H1 (cell line): ENCODE results near the gene ZNF100. TPM values are rescaled to one million over a fixed set of nuclear protein-coding genes. Genes with fewer than 3 reads are reported as not detected.

Experiments
- CTCF ChIA-PET: fragments of 300-600 bp; sonication (Branson Sonifier 250); formaldehyde crosslinking; loops from one replicate; lab custom pipeline; 2021; ENCODE audit not compliant: partially characterized antibody; lab: Charles Lee
- POLR2A ChIA-PET: fragments of 300-600 bp; sonication (Branson Sonifier 250); formaldehyde crosslinking; loops from one replicate; lab custom pipeline; 2021; ENCODE audit warnings: inconsistent platforms; ENCODE audit not compliant: partially characterized antibody; lab: Charles Lee
- DNase-seq, 2 experiments: peaks; one replicate each; pipeline versions ENCODE4 v3.0.0 to v3.0.0-alpha.2; 2010 to 2022; ENCODE audit warnings: low spot score in 2 of 2, low read depth in 1 of 2, mixed read lengths in 1 of 2
- FAIRE-seq: peaks from 2 replicates; lab custom pipeline; 2011; peaks lifted over from hg19 to GRCh38; lab: Jason Lieb, UNC
- H2AFZ ChIP-seq: 2 replicates; pipeline ENCODE4 v1.8.1; 2012; ENCODE audit warnings: low read length, inconsistent platforms
- H2AK5ac ChIP-seq: 2 replicates; pipeline ENCODE4 v1.6.1; 2013; ENCODE audit warnings: low read depth, low read length
- H2BK120ac ChIP-seq: replicated peaks from 2 replicates; pipeline ENCODE3; 2013; ENCODE audit warnings: low read depth, low read length, inconsistent platforms
- H2BK12ac ChIP-seq: 2 replicates; pipeline ENCODE4 v1.6.1; 2013; ENCODE audit warnings: low read depth, low read length
- H2BK15ac ChIP-seq: 2 replicates; pipeline ENCODE4 v1.6.1; 2013; ENCODE audit warnings: low read length
- H2BK20ac ChIP-seq: 2 replicates; pipeline ENCODE4 v1.6.1; 2013; ENCODE audit warnings: low read length
- H2BK5ac ChIP-seq: 2 replicates; pipeline ENCODE4 v1.6.1; 2013; ENCODE audit warnings: low read depth, low read length
- H3K14ac ChIP-seq: 2 replicates; pipeline ENCODE4 v1.6.1; 2013; ENCODE audit warnings: inconsistent platforms; ENCODE audit not compliant: insufficient read length
- H3K18ac ChIP-seq: 2 replicates; pipeline ENCODE4 v1.6.1; 2013; ENCODE audit warnings: low read length; ENCODE audit errors: extremely low read depth
- H3K23ac ChIP-seq: 2 replicates; pipeline ENCODE4 v1.6.1; 2013; ENCODE audit warnings: inconsistent platforms; ENCODE audit not compliant: insufficient read length
- H3K23me2 ChIP-seq: 2 replicates; pipeline ENCODE4 v1.6.1; 2013; ENCODE audit warnings: low read depth, low read length
- H3K27ac ChIP-seq: 2 replicates; pipeline ENCODE4 v1.6.1; 2011; ENCODE audit warnings: low read depth, low read length, inconsistent platforms
- H3K27me3 ChIP-seq, 4 experiments: replicated peaks in 1 of 4; 1 replicate in 1 of 4; 2 replicates in 3 of 4; pipeline versions ENCODE4 v1.6.1 to v1.8.1; 2011 to 2013; ENCODE audit warnings: low read length in 3 of 4, mild to moderate bottlenecking in 3 of 4, inconsistent platforms in 2 of 4, mixed read lengths in 2 of 4, moderate library complexity in 1 of 4; ENCODE audit not compliant: control insufficient read depth in 3 of 4, insufficient read depth in 3 of 4; ENCODE audit errors: extremely low read depth in 1 of 4
- H3K36me3 ChIP-seq, 4 experiments: 2 replicates each; pipeline versions ENCODE4 v1.6.1 to v1.8.1; 2011 to 2013; ENCODE audit warnings: mild to moderate bottlenecking in 4 of 4, low read length in 3 of 4, moderate library complexity in 2 of 4, control low read depth in 1 of 4, inconsistent platforms in 1 of 4; ENCODE audit not compliant: insufficient read depth in 4 of 4, control insufficient read depth in 2 of 4
- H3K4ac ChIP-seq: replicated peaks from 2 replicates; pipeline ENCODE3; 2013; ENCODE audit warnings: low read length, low read depth, mixed read lengths, inconsistent platforms; ENCODE audit not compliant: insufficient read length
- H3K4me1 ChIP-seq, 4 experiments: replicated peaks in 1 of 4; 1 replicate in 1 of 4; 2 replicates in 3 of 4; pipeline versions ENCODE4 v1.6.1 to v1.8.1; 2011 to 2013; ENCODE audit warnings: low read length in 3 of 4, inconsistent platforms in 2 of 4, mixed read lengths in 1 of 4; ENCODE audit not compliant: insufficient read depth in 4 of 4, control insufficient read depth in 3 of 4
- H3K4me2 ChIP-seq, 2 experiments: 2 replicates each; pipeline versions ENCODE4 v1.6.1 to v1.8.1; 2011 to 2013; ENCODE audit warnings: low read depth in 2 of 2, low read length in 2 of 2, control low read depth in 1 of 2, inconsistent platforms in 1 of 2, mild to moderate bottlenecking in 1 of 2; ENCODE audit not compliant: insufficient read depth in 1 of 2
- H3K4me3 ChIP-seq, 4 experiments: fragments of 200-600, 300-600 bp in 1 of 4; sonication (generic), shearing (Covaris generic), sonication (Bioruptor Twin) in 1 of 4; 2 replicates each; pipeline versions ENCODE4 v1.5.1 to v1.8.1; 2011 to 2016; ENCODE audit warnings: low read length in 4 of 4, low read depth in 3 of 4, control low read depth in 2 of 4, inconsistent platforms in 2 of 4, mild to moderate bottlenecking in 2 of 4, mixed read lengths in 1 of 4, moderate library complexity in 1 of 4; ENCODE audit not compliant: insufficient read depth in 2 of 4; ENCODE audit errors: extremely low read depth in 1 of 4
- H3K56ac ChIP-seq: replicated peaks from 2 replicates; pipeline ENCODE3; 2013; ENCODE audit warnings: low read depth, mild to moderate bottlenecking, mixed read lengths, low read length, inconsistent platforms; ENCODE audit not compliant: insufficient read length
- H3K79me1 ChIP-seq: 2 replicates; pipeline ENCODE4 v1.6.1; 2013; ENCODE audit warnings: low read depth, low read length, control low read depth
- H3K79me2 ChIP-seq, 2 experiments: 2 replicates each; pipeline versions ENCODE4 v1.6.1 to v1.8.1; 2012 to 2013; ENCODE audit warnings: low read length in 2 of 2, mild to moderate bottlenecking in 2 of 2, inconsistent platforms in 1 of 2; ENCODE audit not compliant: insufficient read depth in 2 of 2, control insufficient read depth in 1 of 2
- H3K9ac ChIP-seq, 4 experiments: replicated peaks in 1 of 4; 1 replicate in 1 of 4; 2 replicates in 3 of 4; pipeline versions ENCODE4 v1.6.1 to v1.8.1; 2011 to 2013; ENCODE audit warnings: low read depth in 3 of 4, low read length in 3 of 4, control low read depth in 2 of 4, mild to moderate bottlenecking in 2 of 4, moderate library complexity in 2 of 4, inconsistent platforms in 1 of 4; ENCODE audit errors: extremely low read depth in 1 of 4
- H3K9me3 ChIP-seq, 2 experiments: 2 replicates each; pipeline versions ENCODE4 v1.6.1 to v1.8.1; 2012 to 2013; ENCODE audit warnings: mild to moderate bottlenecking in 2 of 2, moderate library complexity in 2 of 2, control low read depth in 1 of 2, inconsistent platforms in 1 of 2, low read depth in 1 of 2, low read length in 1 of 2, mixed read lengths in 1 of 2; ENCODE audit not compliant: insufficient read depth in 2 of 2
- H4K20me1 ChIP-seq, 2 experiments: replicated peaks in 1 of 2; 2 replicates each; pipeline versions ENCODE3 to v1.8.1; 2011 to 2013; ENCODE audit warnings: inconsistent platforms in 2 of 2, low read length in 2 of 2, mild to moderate bottlenecking in 1 of 2; ENCODE audit not compliant: insufficient read depth in 2 of 2, control insufficient read depth in 1 of 2
- H4K5ac ChIP-seq: 2 replicates; pipeline ENCODE4 v1.6.1; 2013; ENCODE audit warnings: low read length, low read depth, mixed read lengths, inconsistent platforms; ENCODE audit not compliant: insufficient read length
- H4K8ac ChIP-seq: 2 replicates; pipeline ENCODE4 v1.8.0; 2013; ENCODE audit warnings: mild to moderate bottlenecking, moderate library complexity, low read length, inconsistent platforms; ENCODE audit not compliant: insufficient read depth; ENCODE audit errors: extremely low read depth
- H4K91ac ChIP-seq: replicated peaks from 2 replicates; pipeline ENCODE3; 2013; ENCODE audit warnings: low read length, mixed read lengths, inconsistent platforms; ENCODE audit not compliant: insufficient read length
- BCL11A ChIP-seq, 2 experiments: IDR thresholded peaks; one replicate each; pipeline ENCODE4 v1.6.1; 2011; ENCODE audit warnings: low read depth in 2 of 2, low read length in 2 of 2, mild to moderate bottlenecking in 2 of 2
- BRCA1 ChIP-seq: IDR thresholded peaks from 2 replicates; pipeline ENCODE4 v1.6.1; 2012; ENCODE audit warnings: low read depth, low read length, improper control_type of control experiment
- CTBP2 ChIP-seq: IDR thresholded peaks from 2 replicates; pipeline ENCODE4 v1.7.0; 2011; ENCODE audit warnings: borderline replicate concordance, mild to moderate bottlenecking, moderate library complexity, mixed read lengths, low read length; ENCODE audit not compliant: insufficient read depth, insufficient read length
- HDAC6 ChIP-seq: IDR thresholded peaks from one replicate; pipeline ENCODE4 v1.7.1; 2012; ENCODE audit warnings: low read depth, mild to moderate bottlenecking, inconsistent platforms, low read length, moderate library complexity
- JUN ChIP-seq: IDR thresholded peaks from 2 replicates; pipeline ENCODE4 v1.6.1; 2011; ENCODE audit warnings: low read depth, mild to moderate bottlenecking, improper control_type of control experiment, low read length
- JUND ChIP-seq: IDR thresholded peaks from 2 replicates; pipeline ENCODE4 v1.6.1; 2011; ENCODE audit warnings: mild to moderate bottlenecking, improper control_type of control experiment, low read length
- SIN3A ChIP-seq, 2 experiments: IDR thresholded peaks in 1 of 2; conservative IDR thresholded peaks in 1 of 2; 2 replicates each; pipeline ENCODE4 v1.6.1; 2011 to 2012; ENCODE audit warnings: low read length in 2 of 2, improper control_type of control experiment in 1 of 2, low read depth in 1 of 2, mild to moderate bottlenecking in 1 of 2
- SP4 ChIP-seq: IDR thresholded peaks from 2 replicates; pipeline ENCODE4 v1.6.1; 2012; ENCODE audit warnings: low read length, inconsistent platforms
- TBP ChIP-seq: IDR thresholded peaks from 2 replicates; pipeline ENCODE4 v1.6.1; 2011; ENCODE audit warnings: low read depth, low read length, improper control_type of control experiment
- TCF12 ChIP-seq: IDR thresholded peaks from 2 replicates; pipeline ENCODE4 v1.6.1; 2011; ENCODE audit warnings: low read depth, mild to moderate bottlenecking, low read length
- WGBS, 2 experiments: shearing (Covaris generic) in 1 of 2; methylation state at CpG; one replicate each; pipeline versions ENCODE4 v1.1.6 to v1.1.7; 2013 to 2015; ENCODE audit warnings: low lambda C conversion rate in 2 of 2, mixed read lengths in 2 of 2, inconsistent platforms in 1 of 2, low coverage in 1 of 2, missing lambda C conversion rate in 1 of 2; ENCODE audit not compliant: insufficient replicate concordance in 2 of 2, insufficient coverage in 1 of 2, insufficient read length in 1 of 2; ENCODE audit errors: extremely low coverage in 1 of 2, missing lambda C conversion rate in 1 of 2; 5-methylcytosine and 5-hydroxymethylcytosine counted together
- polyA plus RNA-seq, 7 experiments: library from polyadenylated mRNA; depleted of rRNA in 3 of 7; stranded (reverse) in 5 of 7; unstranded in 2 of 7; fragments of >200 nt in 5 of 7; fragments of 200-250 nt in 2 of 7; gene quantifications; 1 replicate in 5 of 7; 2 replicates in 1 of 7; 4 replicates in 1 of 7; pipeline versions ENCODE4 v1.2.1 to v1.2.3, GENCODE V29; 2011 to 2013; ENCODE audit warnings: missing spikeins in 2 of 7, mixed read lengths in 2 of 7
- total RNA-seq: library from RNA; stranded (reverse); fragmentation: NEBNext Ultra II Directional; extraction: Animal tissue kit (Norgen Biotek cat#: 25700); gene quantifications from 2 replicates; pipeline ENCODE4 v1.2.1, GENCODE V29; 2021
- TF ChIP-seq, protein P1 (sequence below): IDR thresholded peaks from 2 replicates; pipeline ENCODE4 v1.6.1; 2012; ENCODE audit warnings: low read length, inconsistent platforms

ZNF100 gene
- total and polyA plus RNA-seq, 2 of the 8 experiments (the other 6 are each of a cell fraction or from before 2014, with no cell fraction given): 4.9 to 30.8 TPM

DNA sequence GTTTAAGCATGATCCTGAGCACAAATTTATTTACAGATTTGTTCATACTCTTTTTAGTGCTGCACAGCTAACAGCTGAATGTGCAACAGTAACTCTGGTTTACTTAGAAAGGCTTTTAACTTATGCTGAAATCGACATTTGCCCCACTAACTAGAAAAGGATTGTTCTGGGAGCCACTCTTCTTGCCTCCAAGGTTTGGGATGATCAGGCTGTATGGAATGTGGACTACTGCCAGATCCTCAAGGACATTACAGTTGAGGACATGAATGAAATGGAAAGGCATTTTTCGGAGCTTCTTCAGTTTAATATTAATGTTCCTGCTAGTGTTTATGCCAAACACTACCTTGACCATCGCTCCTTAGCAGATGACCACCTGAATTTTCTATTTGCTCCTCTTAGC is 16.0 kb downstream of the ZNF100 start:
- Histone ChIP-seq H2BK15ac (no peak overlapping the region), H3K23ac (no peak overlapping the region), H3K4me3 (no peak overlapping the region), H4K20me1 (peaks cover 0 to 4% of the 10 kb centered on the region in 2 experiments), H2BK5ac (no peak overlapping the region), H3K9ac (no peak overlapping the region), H2AFZ (no peak overlapping the region), H3K14ac (no peak overlapping the region), H2BK12ac (no peak overlapping the region), H3K4me2 (no peak overlapping the region), H3K9me3 (no peaks in the 10 kb centered on the region), H3K56ac (no peak overlapping the region), H2AK5ac (no peak overlapping the region), H2BK120ac (no peak overlapping the region), H3K23me2 (no peaks in the 10 kb centered on the region), H3K27me3 (no peaks in the 10 kb centered on the region), H3K36me3 (peaks cover 4 to 35% (median 18%) of the 10 kb centered on the region in 4 experiments), H4K8ac (no peak overlapping the region), H3K27ac (no peak overlapping the region), H4K91ac (no peak overlapping the region), H4K5ac (no peak overlapping the region), H3K79me2 (peaks cover 7 to 94% of the 10 kb centered on the region in 2 experiments), H3K18ac (no peak overlapping the region), H3K79me1 (no peaks in the 10 kb centered on the region; the same call in 1 of the 2 replicates), H2BK20ac (no peak overlapping the region), H3K4ac (no peak overlapping the region), H3K4me1 (peaks cover 0 to 2% (median 0%) of the 10 kb centered on the region in 4 experiments; a peak in 1 of 7 replicates)
- WGBS, 2 experiments: 87% methylated on average over 3 of the region's 3 CpGs; no CpG with 5 or more reads in 1 of the 2 experiments
- ChIA-PET CTCF (no interaction called here), POLR2A (interaction anchor here (0.7 to 3.2 kb wide), 5 partner anchors 8 to 246 kb away, joined by 3 to 15 read pairs (median 3); partner anchors contain the start of genes ZNF100 and ZNF429)
- DNase-seq (no peak), FAIRE-seq (no peak)
- TF ChIP-seq HDAC6 (no peak), TCF12 (no peak), BRCA1 (no peak), JUN (no peak), BCL11A (IDR thresholded peaks at IDR 0.05; ENCODE audit: low read depth in 2 of 2, low read length in 2 of 2) (no peak), JUND (no peak), SIN3A (conservative IDR thresholded peaks at IDR 0.05 in 1 of 2, IDR thresholded peaks at IDR 0.05 in 1 of 2; ENCODE audit: low read depth in 1 of 2, low read length in 2 of 2) (no peak), CTBP2 (no peak), TBP (no peak), SP4 (no peak)
- TF ChIP-seq, protein P1, sequence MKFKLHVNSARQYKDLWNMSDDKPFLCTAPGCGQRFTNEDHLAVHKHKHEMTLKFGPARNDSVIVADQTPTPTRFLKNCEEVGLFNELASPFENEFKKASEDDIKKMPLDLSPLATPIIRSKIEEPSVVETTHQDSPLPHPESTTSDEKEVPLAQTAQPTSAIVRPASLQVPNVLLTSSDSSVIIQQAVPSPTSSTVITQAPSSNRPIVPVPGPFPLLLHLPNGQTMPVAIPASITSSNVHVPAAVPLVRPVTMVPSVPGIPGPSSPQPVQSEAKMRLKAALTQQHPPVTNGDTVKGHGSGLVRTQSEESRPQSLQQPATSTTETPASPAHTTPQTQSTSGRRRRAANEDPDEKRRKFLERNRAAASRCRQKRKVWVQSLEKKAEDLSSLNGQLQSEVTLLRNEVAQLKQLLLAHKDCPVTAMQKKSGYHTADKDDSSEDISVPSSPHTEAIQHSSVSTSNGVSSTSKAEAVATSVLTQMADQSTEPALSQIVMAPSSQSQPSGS: no peak
